ENCODE results near the gene BABAM2.

DNA sequence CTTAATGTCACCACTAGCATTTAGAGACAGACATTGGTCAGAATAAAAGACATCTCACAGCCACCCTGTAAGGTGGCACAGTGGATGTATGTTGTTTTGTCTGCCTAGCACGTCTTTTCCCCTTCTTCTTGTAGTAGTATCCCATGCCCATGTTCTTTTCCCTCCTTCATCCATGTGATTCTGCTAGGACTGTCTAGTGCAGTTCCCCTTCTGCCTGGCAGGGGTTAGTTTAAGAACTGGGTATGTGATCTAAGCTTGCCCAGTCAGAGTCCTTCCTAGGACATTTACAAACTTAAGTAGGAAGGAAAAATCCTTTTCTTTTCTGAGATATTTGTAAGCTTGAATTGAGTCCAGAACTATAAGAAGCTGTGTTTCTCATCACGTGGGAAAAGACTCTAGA, 172.3 kb downstream of the BABAM2 start:
- TF ChIP-seq, protein P1, sequence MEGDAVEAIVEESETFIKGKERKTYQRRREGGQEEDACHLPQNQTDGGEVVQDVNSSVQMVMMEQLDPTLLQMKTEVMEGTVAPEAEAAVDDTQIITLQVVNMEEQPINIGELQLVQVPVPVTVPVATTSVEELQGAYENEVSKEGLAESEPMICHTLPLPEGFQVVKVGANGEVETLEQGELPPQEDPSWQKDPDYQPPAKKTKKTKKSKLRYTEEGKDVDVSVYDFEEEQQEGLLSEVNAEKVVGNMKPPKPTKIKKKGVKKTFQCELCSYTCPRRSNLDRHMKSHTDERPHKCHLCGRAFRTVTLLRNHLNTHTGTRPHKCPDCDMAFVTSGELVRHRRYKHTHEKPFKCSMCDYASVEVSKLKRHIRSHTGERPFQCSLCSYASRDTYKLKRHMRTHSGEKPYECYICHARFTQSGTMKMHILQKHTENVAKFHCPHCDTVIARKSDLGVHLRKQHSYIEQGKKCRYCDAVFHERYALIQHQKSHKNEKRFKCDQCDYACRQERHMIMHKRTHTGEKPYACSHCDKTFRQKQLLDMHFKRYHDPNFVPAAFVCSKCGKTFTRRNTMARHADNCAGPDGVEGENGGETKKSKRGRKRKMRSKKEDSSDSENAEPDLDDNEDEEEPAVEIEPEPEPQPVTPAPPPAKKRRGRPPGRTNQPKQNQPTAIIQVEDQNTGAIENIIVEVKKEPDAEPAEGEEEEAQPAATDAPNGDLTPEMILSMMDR (IDR thresholded peaks at IDR 0.05; ENCODE audit: poor library complexity): no peak
- TF ChIP-seq EZH2 (IDR thresholded peaks at IDR 0.05; ENCODE audit: borderline replicate concordance): no peak
- no peak for TF ChIP-seq EZH2phosphoT487 (IDR thresholded peaks at IDR 0.05; ENCODE audit: low read depth, severe bottlenecking, unreplicated experiment)

Measured in hepatocyte (in vitro differentiated cells).